Endometrium (tissue), 2 donors: ENCODE measurements around the gene BAIAP2.
"Not testable (repeated sequence)": the region's sequence is repeated elsewhere in the genome, so short reads cannot be mapped to it uniquely, and the experiment has no call there.

ENCODE experiments used
- FAIRE-seq: peaks from 2 replicates; lab custom pipeline; 2012; peaks lifted over from hg19 to GRCh38; lab: Jason Lieb, UNC
- donor health status: control.
- donor health status: control.

BAIAP2 gene

GRCh38 chr17:81000631-81001357 is 34.2 kb upstream of the BAIAP2 start:
- FAIRE-seq = no peak

- no peak for FAIRE-seq
These were observed 33.0 kb upstream of the BAIAP2 start for GRCh38 chr17:81002013-81002384.

- FAIRE-seq = no peak
These were observed 32.3 kb upstream of the BAIAP2 start for GRCh38 chr17:81002409-81003361.

- no peak for FAIRE-seq
These were observed 31.1 kb upstream of the BAIAP2 start for GRCh38 chr17:81003711-81004475.

GRCh38 chr17:81006891-81007290 is 28.1 kb upstream of the BAIAP2 start:
- no peak for FAIRE-seq

GRCh38 chr17:81008140-81008539 is 26.8 kb upstream of the BAIAP2 start:
- no peak for FAIRE-seq

GRCh38 chr17:81009136-81009535 is 25.8 kb upstream of the BAIAP2 start:
- FAIRE-seq = no peak

GRCh38 chr17:81010935-81011334 is 24.0 kb upstream of the BAIAP2 start:
- no peak for FAIRE-seq

GRCh38 chr17:81011951-81012350 is 23.0 kb upstream of the BAIAP2 start:
- FAIRE-seq = no peak

- no peak for FAIRE-seq
These were observed 22.1 kb upstream of the BAIAP2 start for GRCh38 chr17:81012574-81013447.

- FAIRE-seq = no peak
These were observed 21.3 kb upstream of the BAIAP2 start for GRCh38 chr17:81013642-81014041.

- no peak for FAIRE-seq
These were observed 19.8 kb upstream of the BAIAP2 start for GRCh38 chr17:81015136-81015535.

GRCh38 chr17:81016575-81016974 is 18.4 kb upstream of the BAIAP2 start:
- FAIRE-seq = no peak

- FAIRE-seq = not testable (repeated sequence)
These were observed 17.6 kb upstream of the BAIAP2 start for GRCh38 chr17:81017330-81017729.

GRCh38 chr17:81018044-81018802 is 16.7 kb upstream of the BAIAP2 start:
- FAIRE-seq = no peak

GRCh38 chr17:81019563-81020442 is 15.1 kb upstream of the BAIAP2 start:
- no peak for FAIRE-seq

- FAIRE-seq = no peak
These were observed 14.5 kb upstream of the BAIAP2 start for GRCh38 chr17:81020443-81020766.

- FAIRE-seq = no peak
These were observed 14.0 kb upstream of the BAIAP2 start for GRCh38 chr17:81020767-81021497.
